ENCODE data around the gene PAX7.

PAX7 gene

GRCh38 chr1:18719786-18720451 lies 89.3 kb downstream of the PAX7 start:
- Histone ChIP-seq H2AFZ (ENCODE audit: low read depth, low read length, severe bottlenecking) (no peak overlapping the region), H3K9me3 (ENCODE audit: insufficient read depth, low read length) (no peaks in the 10 kb centered on the region), H3F3A (ENCODE audit: insufficient read depth) (no peaks in the 10 kb centered on the region), H3K36me3 (ENCODE audit: low read length) (no peaks in the 10 kb centered on the region), H4K20me1 (ENCODE audit: low read depth, low read length) (no peaks in the 10 kb centered on the region), H3K4me3 (ENCODE audit: insufficient read depth, low read length, poor library complexity, severe bottlenecking) (no peak overlapping the region), H3K79me2 (ENCODE audit: insufficient read depth, low read length) (no peaks in the 10 kb centered on the region), H3K27ac (ENCODE audit: low read depth, low read length) (no peak overlapping the region), H3K4me2 (ENCODE audit: low read depth, low read length, poor library complexity, severe bottlenecking) (no peak overlapping the region), H3K9me2 (replicated peaks; ENCODE audit: insufficient read depth, low read length) (no peaks in the 10 kb centered on the region), H3K9ac (ENCODE audit: low read length) (no peak overlapping the region), H3K27me3 (ENCODE audit: low read length) (no peaks in the 10 kb centered on the region)
- TF ChIP-seq EZH2phosphoT487 (conservative IDR thresholded peaks at IDR 0.05; ENCODE audit: low read length), result no peak
- no peak for TF ChIP-seq CTCF (IDR thresholded peaks at IDR 0.05; ENCODE audit: insufficient read depth, low read length, poor library complexity, severe bottlenecking)

GRCh38 chr1:18721041-18721440 lies 90.4 kb downstream of the PAX7 start:
- H3K9me2 ChIP-seq (replicated peaks; ENCODE audit: insufficient read depth, low read length), result no peaks in the 10 kb centered on the region
- no peaks in the 10 kb centered on the region for H3F3A ChIP-seq (ENCODE audit: insufficient read depth)

GRCh38 chr1:18721776-18722175 lies 91.1 kb downstream of the PAX7 start:
- Histone ChIP-seq H3F3A (ENCODE audit: insufficient read depth) (no peaks in the 10 kb centered on the region), H3K79me2 (ENCODE audit: insufficient read depth, low read length) (no peaks in the 10 kb centered on the region), H3K4me3 (ENCODE audit: insufficient read depth, low read length, poor library complexity, severe bottlenecking) (no peak overlapping the region), H4K20me1 (ENCODE audit: low read depth, low read length) (no peaks in the 10 kb centered on the region), H3K9me2 (replicated peaks; ENCODE audit: insufficient read depth, low read length) (no peaks in the 10 kb centered on the region), H3K9me3 (ENCODE audit: insufficient read depth, low read length) (no peaks in the 10 kb centered on the region), H2AFZ (ENCODE audit: low read depth, low read length, severe bottlenecking) (no peak overlapping the region), H3K36me3 (ENCODE audit: low read length) (no peaks in the 10 kb centered on the region), H3K4me2 (ENCODE audit: low read depth, low read length, poor library complexity, severe bottlenecking) (no peak overlapping the region), H3K9ac (ENCODE audit: low read length) (no peak overlapping the region), H3K27me3 (ENCODE audit: low read length) (no peaks in the 10 kb centered on the region), H3K27ac (ENCODE audit: low read depth, low read length) (no peak overlapping the region)
- no peak for TF ChIP-seq CTCF (IDR thresholded peaks at IDR 0.05; ENCODE audit: insufficient read depth, low read length, poor library complexity, severe bottlenecking)
- no peak for TF ChIP-seq EZH2phosphoT487 (conservative IDR thresholded peaks at IDR 0.05; ENCODE audit: low read length)

More at GRCh38 chr1:18721041-18721440, 90.4 kb downstream of the PAX7 start:
- no peak overlapping the region for H3K4me2 ChIP-seq (ENCODE audit: low read depth, low read length, poor library complexity, severe bottlenecking)
- no peaks in the 10 kb centered on the region for H3K27me3 ChIP-seq (ENCODE audit: low read length)
- no peaks in the 10 kb centered on the region for H3K79me2 ChIP-seq (ENCODE audit: insufficient read depth, low read length)
- no peak overlapping the region for H3K27ac ChIP-seq (ENCODE audit: low read depth, low read length)
- H3K36me3 ChIP-seq (ENCODE audit: low read length), result no peaks in the 10 kb centered on the region
- TF ChIP-seq CTCF (IDR thresholded peaks at IDR 0.05; ENCODE audit: insufficient read depth, low read length, poor library complexity, severe bottlenecking), result no peak
- TF ChIP-seq EZH2phosphoT487 (conservative IDR thresholded peaks at IDR 0.05; ENCODE audit: low read length), result no peak
- H3K9ac ChIP-seq (ENCODE audit: low read length), result no peak overlapping the region
- H3K4me3 ChIP-seq (ENCODE audit: insufficient read depth, low read length, poor library complexity, severe bottlenecking), result no peak overlapping the region
- H3K9me3 ChIP-seq (ENCODE audit: insufficient read depth, low read length), result no peaks in the 10 kb centered on the region
- H2AFZ ChIP-seq (ENCODE audit: low read depth, low read length, severe bottlenecking), result no peak overlapping the region
- no peaks in the 10 kb centered on the region for H4K20me1 ChIP-seq (ENCODE audit: low read depth, low read length)
